Fibroblast of gingiva (primary cell): ENCODE data around the gene PCDH7.

Source experiments
- DNase-seq: peaks from one replicate; pipeline ENCODE4 v3.0.0-alpha.2; 2011; ENCODE audit warnings: low read depth

PCDH7 gene

GRCh38 chr4:30720021-30720660 is at the start of gene PCDH7:
PCDH7 (plus strand) TSS chr4:30720369; CDS start chr4:30721423, 1,054 bp downstream.
- peak; percentile 34 for DNase-seq

GRCh38 chr4:30671926-30672448 is 48.2 kb upstream of the PCDH7 start:
- no peak for DNase-seq

- DNase-seq = no peak
Observed at GRCh38 chr4:30696191-30696590, 24.0 kb upstream of the PCDH7 start.

GRCh38 chr4:30714408-30715031 is 5.6 kb upstream of the PCDH7 start:
- DNase-seq = peak; percentile 29

- peak; percentile 12 for DNase-seq
Observed at GRCh38 chr4:30716158-30716557, 4.0 kb upstream of the PCDH7 start.

- peak; percentile 8 for DNase-seq
Observed at GRCh38 chr4:30716681-30717207, 3.4 kb upstream of the PCDH7 start.

- DNase-seq = peak; percentile 47
Observed at GRCh38 chr4:30717208-30718020, 2.8 kb upstream of the PCDH7 start.

- DNase-seq = peak; percentile 23
Observed at GRCh38 chr4:30718021-30718542, 2.1 kb upstream of the PCDH7 start.

- no peak for DNase-seq
Observed at GRCh38 chr4:30718641-30719453, 1.3 kb upstream of the PCDH7 start.

GRCh38 chr4:30719454-30720020 is 632 bp upstream of the PCDH7 start:
- DNase-seq = peak; percentile 46

- peak; percentile 32 for DNase-seq
Observed at GRCh38 chr4:30720661-30721184, 554 bp downstream of the PCDH7 start.

GRCh38 chr4:30721185-30722091 is 1.3 kb downstream of the PCDH7 start:
- DNase-seq = peak; percentile 11

GRCh38 chr4:30722092-30722358 is 1.9 kb downstream of the PCDH7 start:
- no peak for DNase-seq

GRCh38 chr4:30722359-30723200 is 2.4 kb downstream of the PCDH7 start:
- DNase-seq = no peak

GRCh38 chr4:30723201-30723955 is 3.2 kb downstream of the PCDH7 start:
- no peak for DNase-seq

GRCh38 chr4:30724247-30724646 is 4.1 kb downstream of the PCDH7 start:
- no peak for DNase-seq

GRCh38 chr4:30725562-30725961 is 5.4 kb downstream of the PCDH7 start:
- no peak for DNase-seq

- no peak for DNase-seq
Observed at GRCh38 chr4:30726090-30726675, 6.0 kb downstream of the PCDH7 start.
